HG03196 (cell line): ENCODE measurements around the gene DEGS2.

Experiments used
- ATAC-seq: cut with Tn5 transposase; IDR thresholded peaks from one replicate; pipeline ENCODE4 v1.9.1; 2021; ENCODE audit not compliant: unreplicated experiment

The DEGS2 gene

DNA sequence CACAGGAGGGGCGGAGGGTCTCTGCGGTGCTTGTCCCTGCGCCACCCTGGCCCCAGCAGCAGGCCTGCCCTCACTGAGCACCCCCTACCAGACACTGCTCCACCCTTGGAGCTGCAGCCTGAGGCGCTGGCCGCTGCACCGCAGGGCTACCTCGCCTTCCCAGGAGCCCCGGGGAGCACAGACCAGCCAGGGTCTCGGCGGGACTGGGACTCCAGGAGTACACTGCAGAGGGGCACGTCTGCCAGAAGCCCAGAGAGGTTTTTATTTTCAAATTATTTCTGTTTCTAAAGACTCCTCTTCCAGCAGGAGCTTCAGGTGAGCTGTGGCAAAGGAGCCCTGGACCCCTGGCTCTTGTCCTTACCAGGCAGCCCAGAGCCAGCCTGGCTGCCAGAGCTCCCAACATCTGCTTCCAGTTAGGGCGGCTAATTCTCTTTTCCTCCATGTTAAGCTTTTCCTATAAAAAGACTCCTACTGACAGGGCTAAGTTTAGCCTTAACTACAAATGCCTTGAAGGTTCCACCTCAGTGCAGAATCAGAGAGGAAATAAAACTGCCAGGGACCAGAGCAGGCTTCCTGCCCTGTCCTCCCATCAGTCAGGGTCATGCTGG is 26.4 kb downstream of the DEGS2 start:
- no peak for ATAC-seq

GRCh38 chr14:100132161-100132902 is 27.1 kb downstream of the DEGS2 start:
- no peak for ATAC-seq

DNA sequence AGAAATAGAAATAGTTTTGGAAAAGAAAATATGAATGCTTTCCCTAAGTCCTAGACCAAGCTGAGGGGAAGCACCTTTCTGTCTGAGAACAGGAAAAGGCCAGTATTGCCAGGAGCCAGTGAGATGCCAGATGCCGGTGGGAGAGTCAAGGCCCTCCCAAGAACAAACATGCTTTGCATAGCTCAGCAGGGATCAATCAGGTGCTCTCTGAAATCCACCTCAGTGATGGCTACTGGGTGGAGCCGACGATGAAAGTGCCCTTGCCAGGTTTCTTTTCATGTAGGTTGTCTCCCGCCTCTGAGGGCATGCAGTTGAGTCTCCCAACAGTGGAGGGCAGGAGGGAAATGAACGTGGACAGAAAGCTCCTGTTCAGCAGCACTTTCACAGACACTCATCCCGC is 28.3 kb downstream of the DEGS2 start:
- ATAC-seq = no peak

DNA sequence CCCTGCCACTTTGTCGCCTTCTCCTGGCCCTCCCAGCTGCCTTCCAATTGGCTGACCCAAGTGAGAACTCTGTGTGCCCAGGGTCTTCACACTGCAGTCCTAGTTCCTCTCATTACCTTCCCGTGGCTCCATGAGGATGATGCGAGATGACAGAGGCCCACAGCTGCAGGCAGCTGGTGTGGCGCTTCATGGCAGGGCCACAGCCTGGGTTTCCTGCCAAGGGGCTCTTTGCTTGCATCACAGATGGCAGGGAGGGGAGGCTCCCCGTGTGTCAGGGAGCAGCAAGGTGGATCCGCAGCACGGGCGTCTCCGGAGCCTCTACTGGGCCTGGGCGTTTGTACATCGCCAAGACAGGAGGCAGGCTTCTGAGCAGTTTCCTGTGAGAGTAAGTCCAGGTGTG is 28.9 kb downstream of the DEGS2 start:
- no peak for ATAC-seq

GRCh38 chr14:100129161-100129589 is 30.3 kb downstream of the DEGS2 start:
- ATAC-seq = no peak

DNA sequence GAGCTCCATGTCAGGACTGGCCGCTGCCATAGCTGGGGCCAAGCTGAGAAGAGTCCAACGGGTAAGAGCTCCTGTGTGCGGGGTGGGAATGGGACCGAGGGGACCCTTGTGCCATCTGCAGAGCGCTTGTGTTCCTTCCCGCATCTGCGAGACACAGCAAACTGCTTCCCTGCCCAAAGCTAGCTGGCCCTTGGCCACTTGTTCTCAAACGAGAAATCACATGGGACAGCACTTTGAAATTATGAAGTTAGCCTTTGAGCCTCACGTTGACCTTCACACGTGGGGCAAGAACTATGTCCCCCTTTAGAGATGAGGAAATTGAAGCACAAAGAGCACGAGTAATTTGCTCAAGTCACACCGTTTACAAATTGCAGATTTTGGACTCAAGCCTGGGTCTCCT is 30.8 kb downstream of the DEGS2 start:
- no peak for ATAC-seq

DNA sequence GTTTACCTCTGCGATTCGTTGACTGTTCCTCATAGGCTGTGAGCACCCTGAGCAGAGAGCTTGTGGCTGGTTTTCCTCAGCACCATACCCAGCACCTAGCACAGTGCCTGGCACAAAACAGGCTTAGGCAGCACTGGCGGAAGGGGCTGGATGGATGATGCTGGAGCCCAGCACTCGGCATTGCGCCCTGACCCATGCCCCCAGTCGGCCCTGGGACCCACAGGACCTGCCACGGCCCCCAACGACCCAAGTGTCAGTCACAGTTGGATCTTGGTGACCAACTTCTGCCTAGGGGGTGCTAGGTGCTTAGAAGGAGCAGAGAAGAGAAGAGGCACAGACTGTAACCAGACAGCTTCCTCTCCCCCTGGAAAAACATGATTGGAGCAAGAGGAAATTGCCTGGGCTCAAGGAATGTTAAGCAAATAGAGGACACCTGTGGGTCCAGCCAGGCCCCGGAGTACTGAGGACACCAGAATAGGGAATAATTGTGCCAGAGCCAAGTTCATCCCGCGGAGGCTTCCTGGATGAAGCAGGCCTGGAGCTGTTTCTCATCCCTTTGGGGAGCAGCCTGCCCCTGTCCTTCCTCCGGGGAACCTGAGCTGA is 31.5 kb downstream of the DEGS2 start:
- no peak for ATAC-seq

DNA sequence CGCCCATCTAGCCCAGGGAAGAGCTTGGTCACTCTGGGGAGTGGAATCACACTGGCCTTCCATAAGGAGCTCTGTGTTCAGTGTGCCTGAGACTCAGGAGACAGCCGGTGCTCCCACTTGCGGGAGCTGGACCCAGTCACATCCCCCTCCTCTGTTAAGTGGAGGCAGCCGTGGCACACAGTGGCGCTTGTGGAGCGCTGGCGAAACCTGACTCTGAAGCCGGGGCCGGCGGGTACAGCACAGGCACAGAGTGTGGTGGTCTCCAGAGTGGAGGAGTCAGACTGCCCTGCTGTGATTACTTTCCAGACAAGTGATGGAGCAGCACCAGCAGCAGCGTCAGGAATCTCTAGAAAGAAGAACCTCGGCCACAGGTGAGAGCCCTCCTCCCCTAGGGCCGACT is 33.0 kb downstream of the DEGS2 start:
- no peak for ATAC-seq

GRCh38 chr14:100124551-100125088 is 34.8 kb downstream of the DEGS2 start:
- ATAC-seq = no peak

- no peak for ATAC-seq
These were observed 35.8 kb downstream of the DEGS2 start for GRCh38 chr14:100123618-100124017.

GRCh38 chr14:100122481-100123223 is 36.8 kb downstream of the DEGS2 start:
- no peak for ATAC-seq

GRCh38 chr14:100121643-100122480 is 37.6 kb downstream of the DEGS2 start:
- ATAC-seq = no peak

- no peak for ATAC-seq
These were observed 38.7 kb downstream of the DEGS2 start for GRCh38 chr14:100120522-100121269.

GRCh38 chr14:100119251-100119650 is 40.2 kb downstream of the DEGS2 start:
- ATAC-seq = no peak

GRCh38 chr14:100118396-100119011 is 40.9 kb downstream of the DEGS2 start:
- no peak for ATAC-seq

DNA sequence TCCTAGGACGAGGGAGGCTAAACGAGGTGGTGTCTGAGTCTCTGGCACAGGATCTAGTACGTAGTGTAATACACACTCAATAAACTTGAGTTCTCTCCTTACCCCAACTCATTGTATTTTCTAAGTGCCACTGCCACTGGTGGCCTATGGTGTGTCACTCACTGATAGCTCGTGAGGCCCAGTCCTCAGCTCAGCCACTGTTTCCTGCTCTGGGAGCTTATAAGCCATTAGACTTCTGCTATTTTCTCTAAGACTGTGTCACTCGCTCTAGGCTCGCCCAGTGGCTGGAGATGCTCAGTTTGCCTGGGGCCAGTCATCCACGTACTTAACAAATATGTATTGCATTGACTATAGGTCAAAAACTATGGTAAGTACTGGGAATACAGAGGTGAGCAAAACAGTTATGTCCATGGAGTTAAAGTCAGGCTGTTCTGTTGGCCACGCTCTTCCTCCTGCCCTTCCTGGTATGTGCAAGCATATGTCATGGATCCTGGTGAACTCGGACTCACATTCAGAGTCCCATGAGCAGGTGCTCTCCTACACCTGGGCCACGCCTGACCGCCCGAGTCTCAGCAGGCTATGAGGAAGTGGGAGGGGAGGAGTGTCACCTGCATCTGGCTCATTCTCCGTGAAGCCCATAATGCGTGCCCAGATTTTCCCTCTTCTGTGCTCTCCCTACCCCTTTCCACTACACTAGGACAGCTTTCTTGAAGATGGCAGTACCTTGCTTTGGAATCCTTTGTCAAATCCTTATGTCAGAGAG is 41.6 kb downstream of the DEGS2 start:
- no peak for ATAC-seq

GRCh38 chr14:100117026-100117425 is 42.4 kb downstream of the DEGS2 start:
- no peak for ATAC-seq

DNA sequence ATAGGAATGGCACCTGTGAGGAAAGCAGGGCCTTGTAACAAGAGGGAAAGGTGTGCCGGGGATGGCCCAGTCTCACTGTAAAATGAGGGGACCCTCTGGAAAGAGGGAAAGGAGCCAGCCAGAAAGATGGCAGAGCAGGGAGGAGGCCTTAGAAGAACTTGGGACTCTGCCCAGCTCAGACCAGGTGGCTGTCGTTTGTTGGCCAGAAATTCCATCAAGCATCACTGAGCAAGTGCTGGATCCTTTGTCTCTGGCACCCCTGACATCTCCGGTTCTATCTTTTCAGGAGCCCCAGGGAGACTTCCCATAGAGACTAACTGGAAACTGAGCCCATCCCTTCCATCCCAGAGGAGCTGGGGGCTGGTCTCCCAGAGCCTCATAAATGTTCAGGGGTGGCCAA is 43.3 kb downstream of the DEGS2 start:
- ATAC-seq = no peak

DNA sequence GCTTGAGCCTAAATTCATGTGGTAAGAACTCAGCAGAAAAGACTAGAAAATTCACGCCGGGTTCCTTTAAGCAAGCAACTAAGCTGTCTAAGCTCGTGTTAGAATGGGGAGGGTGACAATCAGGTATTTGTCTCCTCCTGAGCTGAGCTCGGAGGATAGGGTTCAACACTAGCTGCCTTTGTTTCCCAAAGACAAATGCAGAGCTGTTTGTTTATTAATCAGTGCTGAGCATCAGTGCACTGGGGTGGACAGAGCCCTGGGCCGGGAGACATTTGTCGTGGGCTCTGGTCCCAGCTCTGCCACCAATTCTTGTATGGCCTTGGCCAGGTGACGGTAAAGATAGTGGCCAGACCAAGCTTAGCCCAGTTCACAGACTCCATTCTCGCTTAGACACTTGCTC is 43.7 kb downstream of the DEGS2 start:
- no peak for ATAC-seq
